Thoracic aorta (tissue), 2 donors: Measurements from ENCODE around the gene CTH. TPM values are rescaled to one million over a fixed set of nuclear protein-coding genes. Genes with fewer than 3 reads are reported as not detected.

ENCODE experiments used
- ATAC-seq: fragments of 150-250 bp; one replicate; pipeline ENCODE4 v1.8.0; 2017; ENCODE audit warnings: low read depth; ENCODE audit not compliant: insufficient number of reproducible peaks, low FRiP score
- DNase-seq: peaks from one replicate; pipeline ENCODE4 v3.0.0-alpha.2; 2020; ENCODE audit warnings: low spot score
- H3K27ac ChIP-seq, 2 donors: fragments of 200-600 bp; sonication (generic); 1 replicate in 1 of 2; 2 replicates in 1 of 2; pipeline ENCODE4 v1.5.1; 2016; ENCODE audit warnings: mild to moderate bottlenecking in 2 of 2, moderate library complexity in 2 of 2
- H3K27me3 ChIP-seq: fragments of 200-600 bp; sonication (generic); replicated peaks from 2 replicates; pipeline ENCODE4 v1.6.0; 2016; ENCODE audit warnings: mild to moderate bottlenecking; ENCODE audit not compliant: insufficient read depth
- H3K36me3 ChIP-seq: fragments of 200-600 bp; sonication (generic); one replicate; pipeline ENCODE4 v1.5.1; 2016
- H3K4me1 ChIP-seq, 2 donors: fragments of 200-600 bp; sonication (generic); 1 replicate in 1 of 2; 2 replicates in 1 of 2; pipeline versions ENCODE4 v1.5.1 to v1.6.0; 2016; ENCODE audit warnings: low read depth in 2 of 2, mild to moderate bottlenecking in 1 of 2; ENCODE audit not compliant: control insufficient read depth in 1 of 2
- H3K4me3 ChIP-seq: fragments of 200-600 bp; sonication (generic); 2 replicates; pipeline ENCODE4 v1.5.1; 2016; ENCODE audit warnings: mild to moderate bottlenecking
- H3K9me3 ChIP-seq: fragments of 200-600 bp; sonication (generic); 2 replicates; pipeline ENCODE4 v1.5.1; 2016
- total RNA-seq, 2 donors: library from RNA; depleted of rRNA; stranded (reverse); fragments of >200 nt; gene quantifications; one replicate each; pipeline versions ENCODE4 v1.1.0 to v1.2.3, GENCODE V29; 2016
- TF ChIP-seq, protein P1 (sequence below): fragments of 200-600 bp; sonication (generic); IDR thresholded peaks from one replicate; pipeline ENCODE4 v1.5.1; 2019; ENCODE audit warnings: antibody characterized with exemption

Gene CTH
- total RNA-seq, 2 donors from 2014 or later, result 0.81 to 4.4 TPM

- DNase-seq, result no peak
These were observed 25.6 kb upstream of the CTH start for GRCh38 chr1:70385477-70385876.

DNA sequence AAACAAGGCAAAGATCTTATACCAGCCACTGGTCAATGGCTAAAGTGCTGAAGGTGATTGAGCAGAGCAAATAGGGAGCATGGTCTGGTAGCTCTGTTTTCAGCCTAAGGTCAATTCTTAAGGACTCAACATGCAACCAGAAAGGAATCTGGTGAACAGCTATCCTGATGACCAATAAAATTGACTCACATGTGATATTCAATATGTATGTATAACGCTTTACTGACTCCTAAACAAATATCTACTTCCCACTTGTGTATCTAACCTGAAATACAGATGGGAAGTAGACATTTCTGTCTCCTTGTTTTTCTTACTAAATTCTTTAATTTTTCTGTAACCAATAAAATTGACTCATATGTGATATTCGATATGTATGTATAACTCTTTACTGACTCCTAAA, 24.9 kb upstream of the CTH start:
- Histone ChIP-seq H3K9me3 (no peaks in the 10 kb centered on the region), H3K36me3 (no peaks in the 10 kb centered on the region), H3K27ac (no peak overlapping the region), H3K4me1 (no peaks in the 10 kb centered on the region), H3K4me3 (no peak overlapping the region), H3K27me3 (no peaks in the 10 kb centered on the region)
- DNase-seq, result no peak
- TF ChIP-seq, protein P1, sequence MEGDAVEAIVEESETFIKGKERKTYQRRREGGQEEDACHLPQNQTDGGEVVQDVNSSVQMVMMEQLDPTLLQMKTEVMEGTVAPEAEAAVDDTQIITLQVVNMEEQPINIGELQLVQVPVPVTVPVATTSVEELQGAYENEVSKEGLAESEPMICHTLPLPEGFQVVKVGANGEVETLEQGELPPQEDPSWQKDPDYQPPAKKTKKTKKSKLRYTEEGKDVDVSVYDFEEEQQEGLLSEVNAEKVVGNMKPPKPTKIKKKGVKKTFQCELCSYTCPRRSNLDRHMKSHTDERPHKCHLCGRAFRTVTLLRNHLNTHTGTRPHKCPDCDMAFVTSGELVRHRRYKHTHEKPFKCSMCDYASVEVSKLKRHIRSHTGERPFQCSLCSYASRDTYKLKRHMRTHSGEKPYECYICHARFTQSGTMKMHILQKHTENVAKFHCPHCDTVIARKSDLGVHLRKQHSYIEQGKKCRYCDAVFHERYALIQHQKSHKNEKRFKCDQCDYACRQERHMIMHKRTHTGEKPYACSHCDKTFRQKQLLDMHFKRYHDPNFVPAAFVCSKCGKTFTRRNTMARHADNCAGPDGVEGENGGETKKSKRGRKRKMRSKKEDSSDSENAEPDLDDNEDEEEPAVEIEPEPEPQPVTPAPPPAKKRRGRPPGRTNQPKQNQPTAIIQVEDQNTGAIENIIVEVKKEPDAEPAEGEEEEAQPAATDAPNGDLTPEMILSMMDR, result no peak
- no peak for ATAC-seq

More at GRCh38 chr1:70385477-70385876, 25.6 kb upstream of the CTH start:
- Histone ChIP-seq H3K27ac (no peak overlapping the region), H3K36me3 (no peaks in the 10 kb centered on the region), H3K4me3 (no peak overlapping the region), H3K27me3 (no peaks in the 10 kb centered on the region), H3K9me3 (no peaks in the 10 kb centered on the region), H3K4me1 (no peaks in the 10 kb centered on the region)
- TF ChIP-seq, protein P1, result no peak
- ATAC-seq, result no peak

GRCh38 chr1:70387507-70387906, 23.6 kb upstream of the CTH start:
- TF ChIP-seq, protein P1, result no peak
- Histone ChIP-seq H3K4me3 (no peak overlapping the region), H3K36me3 (no peaks in the 10 kb centered on the region), H3K9me3 (no peaks in the 10 kb centered on the region), H3K27me3 (no peaks in the 10 kb centered on the region), H3K4me1 (no peaks in the 10 kb centered on the region), H3K27ac (no peak overlapping the region)
- ATAC-seq (no peak), DNase-seq (no peak)

GRCh38 chr1:70392626-70393025, 18.4 kb upstream of the CTH start:
- Histone ChIP-seq H3K27ac (no peak overlapping the region), H3K36me3 (no peaks in the 10 kb centered on the region), H3K4me3 (no peak overlapping the region), H3K27me3 (no peaks in the 10 kb centered on the region), H3K4me1 (no peaks in the 10 kb centered on the region), H3K9me3 (no peaks in the 10 kb centered on the region)
- ATAC-seq (no peak), DNase-seq (no peak)
- TF ChIP-seq, protein P1, result no peak

DNA sequence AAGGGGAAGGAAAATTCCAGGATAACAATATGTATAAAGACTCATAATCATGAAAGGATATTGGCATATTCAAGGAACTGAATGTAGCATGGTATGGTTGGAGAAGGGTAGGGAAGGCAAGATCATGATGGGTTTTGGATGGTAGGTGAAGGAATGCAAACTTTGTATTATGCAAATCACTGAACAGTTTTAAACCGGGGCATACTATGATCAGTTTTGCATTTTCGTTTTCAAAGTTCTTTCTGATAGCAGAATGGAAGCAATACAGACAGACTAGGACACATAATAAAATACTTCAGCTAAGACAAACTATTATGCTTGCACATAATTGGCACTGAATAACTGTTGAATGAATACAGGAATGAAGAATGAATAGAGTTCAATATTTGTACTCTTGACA, 14.5 kb upstream of the CTH start:
- Histone ChIP-seq H3K4me3 (no peak overlapping the region), H3K9me3 (no peaks in the 10 kb centered on the region), H3K27ac (no peak overlapping the region), H3K4me1 (no peaks in the 10 kb centered on the region), H3K27me3 (no peaks in the 10 kb centered on the region), H3K36me3 (no peaks in the 10 kb centered on the region)
- no peak for DNase-seq
- TF ChIP-seq, protein P1, result no peak
- no peak for ATAC-seq
